DND-41 (cell line): ENCODE measurements around the gene PROCR.
"Not testable (repeated sequence)": the region's sequence is repeated elsewhere in the genome, so short reads cannot be mapped to it uniquely, and the experiment has no call there.

Experiments
- ATAC-seq: fragments of 200-7000 bp; cut with Tn5 transposase; 3 replicates; pipeline ENCODE4 v1.9.1; 2021; ENCODE audit warnings: low read depth; ENCODE audit not compliant: insufficient read depth
- DNase-seq: peaks from one replicate; pipeline ENCODE4 v3.0.0-alpha.2; 2020
- H2AFZ ChIP-seq: 2 replicates; pipeline ENCODE4 v1.6.0; 2012; ENCODE audit warnings: low read depth, low read length
- H3K27ac ChIP-seq: 2 replicates; pipeline ENCODE4 v1.5.1; 2012; ENCODE audit warnings: low read length, inconsistent platforms
- H3K27me3 ChIP-seq: fragments of 200-600 bp; sonication (generic); 2 replicates; pipeline ENCODE4 v1.6.0; 2012; ENCODE audit warnings: low read length, mild to moderate bottlenecking, inconsistent platforms; ENCODE audit not compliant: insufficient read depth, poor library complexity
- H3K36me3 ChIP-seq: 2 replicates; pipeline ENCODE4 v1.5.1; 2012; ENCODE audit warnings: low read length, inconsistent platforms; ENCODE audit not compliant: insufficient read depth
- H3K4me1 ChIP-seq: 2 replicates; pipeline ENCODE4 v1.5.1; 2012; ENCODE audit warnings: mild to moderate bottlenecking, low read length; ENCODE audit not compliant: insufficient read depth
- H3K4me2 ChIP-seq: 2 replicates; pipeline ENCODE4 v1.6.0; 2012; ENCODE audit warnings: mild to moderate bottlenecking, moderate library complexity, low read length, inconsistent platforms; ENCODE audit not compliant: insufficient read depth
- H3K4me3 ChIP-seq, 2 experiments: fragments of 200-600 bp in 1 of 2; shearing (Covaris generic) in 1 of 2; 2 replicates each; pipeline ENCODE4 v1.5.1; 2012 to 2016; ENCODE audit warnings: inconsistent platforms in 2 of 2, low read length in 2 of 2, mild to moderate bottlenecking in 2 of 2, low read depth in 1 of 2, moderate library complexity in 1 of 2
- H3K79me2 ChIP-seq: 2 replicates; pipeline ENCODE4 v1.6.0; 2012; ENCODE audit warnings: low read length, inconsistent platforms; ENCODE audit not compliant: insufficient read depth
- H3K9ac ChIP-seq: 2 replicates; pipeline ENCODE4 v1.6.0; 2012; ENCODE audit warnings: low read depth, mild to moderate bottlenecking, inconsistent platforms, low read length, moderate library complexity
- H3K9me3 ChIP-seq: 2 replicates; pipeline ENCODE4 v1.5.1; 2012; ENCODE audit warnings: low read length, moderate library complexity, mild to moderate bottlenecking, inconsistent platforms; ENCODE audit not compliant: insufficient read depth, severe bottlenecking
- H4K20me1 ChIP-seq: 2 replicates; pipeline ENCODE4 v1.6.0; 2012; ENCODE audit warnings: low read length; ENCODE audit not compliant: insufficient read depth
- CTCF ChIP-seq: IDR thresholded peaks from 2 replicates; pipeline ENCODE4 v1.5.1; 2012; ENCODE audit warnings: borderline replicate concordance, low read length, moderate library complexity, mild to moderate bottlenecking; ENCODE audit not compliant: poor library complexity, severe bottlenecking; ENCODE audit errors: extremely low read depth
- EZH2 ChIP-seq: IDR thresholded peaks from 3 replicates; pipeline ENCODE4 v1.6.1; 2012; ENCODE audit warnings: borderline replicate concordance, low read depth, mild to moderate bottlenecking, moderate library complexity, low read length, inconsistent platforms; ENCODE audit not compliant: severe bottlenecking

The PROCR gene

GRCh38 chr20:35155936-35156335, 15.9 kb upstream of the PROCR start:
- ATAC-seq (no peak), DNase-seq (no peak)
- Histone ChIP-seq H3K4me3 (no peak overlapping the region), H2AFZ (no peak overlapping the region), H3K27me3 (no peaks in the 10 kb centered on the region), H3K27ac (no peak overlapping the region), H3K36me3 (no peaks in the 10 kb centered on the region), H3K79me2 (no peaks in the 10 kb centered on the region), H3K9ac (no peak overlapping the region), H4K20me1 (no peaks in the 10 kb centered on the region), H3K4me1 (no peaks in the 10 kb centered on the region), H3K9me3 (no peaks in the 10 kb centered on the region), H3K4me2 (no peak overlapping the region)
- TF ChIP-seq EZH2 (no peak), CTCF (no peak)

- H3K79me2 ChIP-seq = no peaks in the 10 kb centered on the region
- no peak for ATAC-seq
- no peak for TF ChIP-seq CTCF
- H3K4me3 ChIP-seq = no peak overlapping the region
- H3K4me2 ChIP-seq = no peak overlapping the region
- H3K36me3 ChIP-seq = no peaks in the 10 kb centered on the region
- H3K9me3 ChIP-seq = no peaks in the 10 kb centered on the region
- DNase-seq = no peak
- no peak overlapping the region for H3K9ac ChIP-seq
- no peak overlapping the region for H2AFZ ChIP-seq
- no peaks in the 10 kb centered on the region for H3K4me1 ChIP-seq
- H4K20me1 ChIP-seq = no peaks in the 10 kb centered on the region
- H3K27ac ChIP-seq = no peak overlapping the region
- no peaks in the 10 kb centered on the region for H3K27me3 ChIP-seq
Observed at GRCh38 chr20:35156978-35157377, 14.9 kb upstream of the PROCR start.

- not testable (repeated sequence) for H3K9me3 ChIP-seq, H3K79me2 ChIP-seq, H2AFZ ChIP-seq, H3K9ac ChIP-seq, ATAC-seq, H3K27ac ChIP-seq, DNase-seq, H4K20me1 ChIP-seq, H3K4me3 ChIP-seq, H3K4me2 ChIP-seq, H3K27me3 ChIP-seq, H3K36me3 ChIP-seq, H3K4me1 ChIP-seq
Observed at GRCh38 chr20:35160341-35160740, 11.5 kb upstream of the PROCR start.

- H3K27me3 ChIP-seq, H4K20me1 ChIP-seq, H2AFZ ChIP-seq, H3K4me3 ChIP-seq, H3K36me3 ChIP-seq, DNase-seq, ATAC-seq, H3K79me2 ChIP-seq, H3K4me2 ChIP-seq, H3K27ac ChIP-seq, H3K9me3 ChIP-seq, H3K9ac ChIP-seq, H3K4me1 ChIP-seq: not testable (repeated sequence)
Observed at GRCh38 chr20:35164531-35164930, 7.3 kb upstream of the PROCR start.
